Type B pancreatic cell (in vitro differentiated cells): ENCODE measurements around the gene PHOX2B. TPM values are rescaled to one million over a fixed set of nuclear protein-coding genes. Genes with fewer than 3 reads are reported as not detected.

ENCODE experiments used
- DNase-seq: peaks from one replicate; pipeline ENCODE4 v3.0.0; 2021; ENCODE audit warnings: mixed read lengths; ENCODE audit not compliant: unreplicated experiment; ENCODE audit errors: extremely low spot score
- H3K27ac Mint-ChIP-seq: 2 replicates; pipeline ENCODE4 v1.8.0; 2021; ENCODE audit warnings: mild to moderate bottlenecking, mixed read lengths
- H3K27me3 Mint-ChIP-seq: 2 replicates; pipeline ENCODE4 v1.8.0; 2021; ENCODE audit warnings: mixed read lengths
- H3K36me3 Mint-ChIP-seq: 2 replicates; pipeline ENCODE4 v1.8.0; 2021; ENCODE audit warnings: mixed read lengths
- H3K4me1 Mint-ChIP-seq: one replicate; pipeline ENCODE4 v1.8.0; 2021; ENCODE audit warnings: mixed read lengths; ENCODE audit not compliant: unreplicated experiment
- H3K4me3 Mint-ChIP-seq: 2 replicates; pipeline ENCODE4 v1.8.0; 2021; ENCODE audit warnings: mild to moderate bottlenecking, mixed read lengths
- H3K9me3 Mint-ChIP-seq: 2 replicates; pipeline ENCODE4 v1.8.0; 2021; ENCODE audit warnings: mixed read lengths
- total RNA-seq: library from RNA; stranded (reverse); gene quantifications from 2 replicates; pipeline ENCODE4 v1.2.1, GENCODE V29; 2021; ENCODE audit warnings: low replicate concordance
- TF ChIP-seq, protein P1 (sequence below): fragments of 200-600 bp; sonication (generic); conservative IDR thresholded peaks from 2 replicates; pipeline ENCODE4 v1.5.0; 2021; ENCODE audit warnings: antibody characterized with exemption, mild to moderate bottlenecking

PHOX2B gene
- total RNA-seq, 1 donor from 2014 or later = 1.7 TPM

DNA sequence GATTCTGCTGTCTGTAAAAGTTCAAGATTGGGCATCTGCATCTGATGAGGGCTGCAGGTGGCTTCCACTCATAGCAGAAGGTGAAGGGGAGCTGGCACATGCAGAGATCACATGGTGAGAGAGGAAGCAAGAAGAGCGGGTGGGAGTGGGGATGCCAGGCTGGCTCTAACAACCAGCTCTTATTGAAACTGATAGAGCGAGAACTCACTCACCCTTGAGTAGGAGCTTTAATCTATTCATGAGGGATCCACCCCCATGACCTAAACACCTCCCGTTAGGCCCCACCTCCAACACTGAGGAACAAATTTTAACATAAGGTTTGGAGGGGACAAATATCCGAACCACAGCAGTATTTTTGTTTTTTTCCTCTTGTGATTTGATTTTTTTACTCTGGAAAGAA lies 45.8 kb downstream of the PHOX2B start:
- TF ChIP-seq, protein P1, sequence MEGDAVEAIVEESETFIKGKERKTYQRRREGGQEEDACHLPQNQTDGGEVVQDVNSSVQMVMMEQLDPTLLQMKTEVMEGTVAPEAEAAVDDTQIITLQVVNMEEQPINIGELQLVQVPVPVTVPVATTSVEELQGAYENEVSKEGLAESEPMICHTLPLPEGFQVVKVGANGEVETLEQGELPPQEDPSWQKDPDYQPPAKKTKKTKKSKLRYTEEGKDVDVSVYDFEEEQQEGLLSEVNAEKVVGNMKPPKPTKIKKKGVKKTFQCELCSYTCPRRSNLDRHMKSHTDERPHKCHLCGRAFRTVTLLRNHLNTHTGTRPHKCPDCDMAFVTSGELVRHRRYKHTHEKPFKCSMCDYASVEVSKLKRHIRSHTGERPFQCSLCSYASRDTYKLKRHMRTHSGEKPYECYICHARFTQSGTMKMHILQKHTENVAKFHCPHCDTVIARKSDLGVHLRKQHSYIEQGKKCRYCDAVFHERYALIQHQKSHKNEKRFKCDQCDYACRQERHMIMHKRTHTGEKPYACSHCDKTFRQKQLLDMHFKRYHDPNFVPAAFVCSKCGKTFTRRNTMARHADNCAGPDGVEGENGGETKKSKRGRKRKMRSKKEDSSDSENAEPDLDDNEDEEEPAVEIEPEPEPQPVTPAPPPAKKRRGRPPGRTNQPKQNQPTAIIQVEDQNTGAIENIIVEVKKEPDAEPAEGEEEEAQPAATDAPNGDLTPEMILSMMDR = no peak
- H3K4me1 Mint-ChIP-seq = no peaks in the 10 kb centered on the region
- DNase-seq = no peak

GRCh38 chr4:41701983-41702382 lies 46.5 kb downstream of the PHOX2B start:
- TF ChIP-seq, protein P1 = no peak
- no peak overlapping the region for H3K27ac Mint-ChIP-seq
- H3K4me1 Mint-ChIP-seq = no peaks in the 10 kb centered on the region
- peaks cover 4% of the 10 kb centered on the region for H3K36me3 Mint-ChIP-seq
- DNase-seq = no peak
- no peak overlapping the region for H3K4me3 Mint-ChIP-seq
- H3K9me3 Mint-ChIP-seq = no peaks in the 10 kb centered on the region
- H3K27me3 Mint-ChIP-seq = peaks cover 45% of the 10 kb centered on the region

More for the DNA sequence above, 45.8 kb downstream of the PHOX2B start:
- H3K36me3 Mint-ChIP-seq = peaks cover 4% of the 10 kb centered on the region
- no peak overlapping the region for H3K27ac Mint-ChIP-seq
- peaks cover 48% of the 10 kb centered on the region for H3K27me3 Mint-ChIP-seq
- H3K9me3 Mint-ChIP-seq = no peaks in the 10 kb centered on the region
- H3K4me3 Mint-ChIP-seq = no peak overlapping the region

- Mint-ChIP-seq H3K4me3 (no peak overlapping the region), H3K27me3 (peaks cover 7% of the 10 kb centered on the region), H3K4me1 (peaks cover 4% of the 10 kb centered on the region), H3K36me3 (peaks cover 4% of the 10 kb centered on the region), H3K9me3 (no peaks in the 10 kb centered on the region), H3K27ac (no peak overlapping the region)
- TF ChIP-seq, protein P1 = no peak
- DNase-seq = no peak
These were observed 51.8 kb downstream of the PHOX2B start for GRCh38 chr4:41696763-41697162.

GRCh38 chr4:41696131-41696530 lies 52.4 kb downstream of the PHOX2B start:
- Mint-ChIP-seq H3K27ac (no peak overlapping the region), H3K27me3 (peaks cover 2% of the 10 kb centered on the region), H3K4me3 (no peak overlapping the region)

More at GRCh38 chr4:41696131-41696530, 52.4 kb downstream of the PHOX2B start:
- Mint-ChIP-seq H3K4me1 (peaks cover 4% of the 10 kb centered on the region), H3K9me3 (no peaks in the 10 kb centered on the region), H3K36me3 (peaks cover 4% of the 10 kb centered on the region)
- no peak for DNase-seq
- TF ChIP-seq, protein P1 = no peak

Other genes with a start within 250 kb of the PHOX2B start
- 35.7 and 67.9 TPM in 2 replicates for gene LIMCH1, start 210.6 kb downstream of the PHOX2B start, total RNA-seq
- gene TMEM33, start 186.7 kb upstream of the PHOX2B start, total RNA-seq = 60.5 and 64.3 TPM in 2 replicates
- 0.12 and 0.17 TPM in 2 replicates for gene DCAF4L1, start 233.0 kb upstream of the PHOX2B start, total RNA-seq
- 50.1 and 61.4 TPM in 2 replicates for gene SLC30A9, start 241.8 kb upstream of the PHOX2B start, total RNA-seq